CD4-positive, alpha-beta memory T cell (primary cell): Measurements from ENCODE around the gene AGMO. TPM values are rescaled to one million over a fixed set of nuclear protein-coding genes. Genes with fewer than 3 reads are reported as not detected.

Experiments
- CTCF ChIA-PET: fragments of 350-600 bp; sonication (Branson Sonifier 250); formaldehyde crosslinking; loops from one replicate; lab custom pipeline; 2021; ENCODE audit warnings: inconsistent platforms; ENCODE audit not compliant: partially characterized antibody; lab: Charles Lee
- POLR2A ChIA-PET: fragments of 350-600 bp; sonication (Branson Sonifier 250); formaldehyde crosslinking; loops from one replicate; lab custom pipeline; 2021; ENCODE audit not compliant: partially characterized antibody; lab: Charles Lee
- DNase-seq, 5 donors: peaks; one replicate each; pipeline versions ENCODE4 v3.0.0 to v3.0.0-alpha.2; 2020 to 2022; ENCODE audit warnings: mixed read lengths in 1 of 5
- H3K27ac ChIP-seq: one replicate; pipeline ENCODE4 v1.7.0; 2013; ENCODE audit warnings: low read depth, low read length
- H3K27me3 ChIP-seq: 2 replicates; pipeline ENCODE4 v1.7.0; 2013; ENCODE audit warnings: mild to moderate bottlenecking, low read length, moderate library complexity; ENCODE audit not compliant: insufficient read depth
- H3K36me3 ChIP-seq: 2 replicates; pipeline ENCODE4 v1.7.0; 2013; ENCODE audit warnings: mild to moderate bottlenecking, low read length, moderate library complexity; ENCODE audit not compliant: insufficient read depth
- H3K4me1 ChIP-seq: 2 replicates; pipeline ENCODE4 v1.7.0; 2013; ENCODE audit warnings: mild to moderate bottlenecking, low read length, moderate library complexity; ENCODE audit not compliant: insufficient read depth
- H3K4me3 ChIP-seq, 2 donors: one replicate each; pipeline ENCODE4 v1.7.0; 2013; ENCODE audit warnings: low read length in 2 of 2, mild to moderate bottlenecking in 1 of 2
- H3K9me3 ChIP-seq, 2 donors: one replicate each; pipeline ENCODE4 v1.7.0; 2013; ENCODE audit warnings: low read length in 2 of 2, control low read depth in 1 of 2; ENCODE audit not compliant: control insufficient read depth in 1 of 2
- H3K27ac Mint-ChIP-seq, 7 donors: one replicate each; pipeline ENCODE4 v1.8.0; 2020 to 2021; ENCODE audit warnings: mixed read lengths in 7 of 7, mild to moderate bottlenecking in 6 of 7, inconsistent platforms in 3 of 7, moderate library complexity in 3 of 7
- H3K27me3 Mint-ChIP-seq, 2 donors: one replicate each; pipeline ENCODE4 v1.8.0; 2020 to 2021; ENCODE audit warnings: mixed read lengths in 2 of 2
- H3K36me3 Mint-ChIP-seq, 2 donors: one replicate each; pipeline ENCODE4 v1.8.0; 2020 to 2021; ENCODE audit warnings: mixed read lengths in 2 of 2, inconsistent platforms in 1 of 2, mild to moderate bottlenecking in 1 of 2
- H3K4me1 Mint-ChIP-seq, 4 donors: one replicate each; pipeline ENCODE4 v1.8.0; 2020 to 2021; ENCODE audit warnings: mixed read lengths in 4 of 4, mild to moderate bottlenecking in 1 of 4
- H3K4me3 Mint-ChIP-seq, 8 donors: one replicate each; pipeline ENCODE4 v1.8.0; 2020 to 2021; ENCODE audit warnings: mixed read lengths in 8 of 8, mild to moderate bottlenecking in 7 of 8, moderate library complexity in 6 of 8, inconsistent platforms in 3 of 8
- H3K9me3 Mint-ChIP-seq, 8 donors: one replicate each; pipeline ENCODE4 v1.8.0; 2020 to 2021; ENCODE audit warnings: mixed read lengths in 8 of 8, mild to moderate bottlenecking in 5 of 8, inconsistent platforms in 3 of 8, moderate library complexity in 1 of 8
- intact Hi-C: fragments of 100-400 bp; cut with micrococcal nuclease; formaldehyde crosslinking; loops from one replicate; pipeline ENCODE4 v1.15.1; 2023
- polyA plus RNA-seq, 2 donors: library from polyadenylated mRNA; unstranded; fragments of 300-500 nt; fragmentation: Illumina TruSeq; gene quantifications; one replicate each; pipeline ENCODE4 v1.2.3, GENCODE V29; 2021
- total RNA-seq, 2 experiments: library from RNA; stranded (reverse); gene quantifications; one replicate each; pipeline ENCODE4 v1.2.3, GENCODE V29; 2021

AGMO gene
- total and polyA plus RNA-seq, 4 experiments from 2014 or later, result not detected

DNA sequence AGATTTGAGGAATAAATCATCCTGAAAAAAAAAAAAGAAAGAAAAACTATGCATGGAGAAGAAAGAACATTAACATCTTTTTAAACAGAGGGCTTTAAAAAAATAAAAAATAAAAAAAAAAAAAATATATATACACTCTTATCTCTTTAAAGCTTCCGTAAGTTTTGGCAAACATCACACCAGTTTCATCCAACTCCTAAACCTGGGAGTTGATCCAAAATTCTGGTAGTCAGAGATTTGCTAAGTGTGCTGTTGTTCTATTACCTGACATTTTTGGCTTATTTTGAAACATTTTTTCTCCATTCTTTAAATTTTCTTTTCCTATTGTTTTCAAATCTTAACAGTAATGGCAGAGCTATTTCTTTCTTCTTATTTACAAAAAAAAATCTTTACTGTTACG lies 273.1 kb downstream of the AGMO start:
- Mint-ChIP-seq H3K27ac (no peak overlapping the region), H3K36me3 (no peaks in the 10 kb centered on the region), H3K4me3 (no peak overlapping the region), H3K4me1 (no peaks in the 10 kb centered on the region), H3K9me3 (peaks cover 2 to 10% (median 4%) of the 10 kb centered on the region in 8 donors), H3K27me3 (no peaks in the 10 kb centered on the region)
- Histone ChIP-seq H3K27ac (no peak overlapping the region), H3K9me3 (no peaks in the 10 kb centered on the region), H3K4me1 (no peaks in the 10 kb centered on the region), H3K36me3 (no peaks in the 10 kb centered on the region), H3K4me3 (no peak overlapping the region), H3K27me3 (no peaks in the 10 kb centered on the region)
- intact Hi-C loops, result no loop called here
- DNase-seq, result no peak
- ChIA-PET POLR2A (no interaction called here), CTCF (no interaction called here)

DNA sequence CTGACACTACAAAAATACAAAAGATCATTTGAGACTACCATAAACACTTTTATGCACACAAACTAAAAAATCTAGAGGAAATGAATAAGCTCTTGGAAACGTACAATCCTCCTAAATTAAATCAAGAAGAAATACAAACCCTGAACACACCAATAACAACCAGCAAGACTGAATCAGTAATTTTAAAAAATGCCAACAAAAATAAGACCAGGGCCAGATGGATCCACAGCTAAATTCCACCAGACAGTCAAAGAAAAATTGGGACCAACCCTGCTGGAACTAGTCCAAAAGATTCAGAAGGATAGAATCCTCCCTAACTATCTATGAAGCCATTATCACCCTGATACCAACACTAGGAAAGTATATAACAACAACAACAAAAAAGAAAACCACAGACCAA lies 277.4 kb downstream of the AGMO start:
- peaks cover 3 to 29% (median 17%) of the 10 kb centered on the region in 8 donors for H3K9me3 Mint-ChIP-seq
- intact Hi-C loops, result no loop called here
- no peak for DNase-seq

DNA sequence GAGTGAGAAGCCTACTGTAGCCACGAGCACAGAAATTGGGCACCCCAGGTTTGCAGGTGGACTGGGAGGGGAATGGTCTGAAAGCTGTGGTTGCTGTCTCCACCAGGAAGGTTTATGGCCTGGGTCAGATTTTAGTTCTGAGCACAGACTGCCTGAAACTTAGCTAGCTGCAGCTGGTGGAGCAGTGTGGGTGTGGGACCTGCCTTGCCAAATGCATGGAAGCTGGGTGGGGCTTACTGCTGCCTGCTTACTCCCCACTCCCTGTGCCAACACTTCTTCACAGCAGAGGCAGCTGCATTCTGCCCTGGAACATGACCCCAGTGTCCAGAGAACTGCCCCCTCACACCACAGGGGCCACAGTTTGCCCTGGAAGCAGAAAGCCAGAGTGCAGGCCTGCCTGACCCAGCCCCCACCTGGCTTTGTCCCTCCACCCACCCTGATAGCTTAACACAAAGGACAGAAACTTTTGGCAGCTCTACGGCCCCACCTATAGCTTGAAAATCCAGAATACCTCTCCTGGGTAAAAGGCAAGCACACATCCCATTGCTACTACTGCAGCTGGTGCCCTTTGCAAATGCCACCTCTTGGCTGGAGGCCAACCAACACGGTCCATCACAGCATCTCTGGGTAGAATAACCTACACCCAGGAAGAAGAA lies 281.6 kb downstream of the AGMO start:
- Mint-ChIP-seq H3K4me3 (peak overlapping the region in 1 of 8 donors; percentile 20), H3K27ac (no peak overlapping the region), H3K9me3 (peaks cover 0 to 47% (median 29%) of the 10 kb centered on the region in 8 donors), H3K27me3 (no peaks in the 10 kb centered on the region), H3K36me3 (peaks cover 0 to 2% of the 10 kb centered on the region in 2 donors), H3K4me1 (no peaks in the 10 kb centered on the region)
- no peak overlapping the region for H3K27ac ChIP-seq
- CTCF ChIA-PET, result no interaction called here
- no peaks in the 10 kb centered on the region for H3K27me3 ChIP-seq
- H3K36me3 ChIP-seq, result no peaks in the 10 kb centered on the region
- no peaks in the 10 kb centered on the region for H3K4me1 ChIP-seq
- H3K4me3 ChIP-seq, result no peak overlapping the region
- intact Hi-C loops, result no loop called here
- POLR2A ChIA-PET, result no interaction called here
- DNase-seq, result no peak
- no peaks in the 10 kb centered on the region for H3K9me3 ChIP-seq

More for the DNA sequence above, 277.4 kb downstream of the AGMO start:
- H3K27ac ChIP-seq, result no peak overlapping the region
- no peaks in the 10 kb centered on the region for H3K9me3 ChIP-seq
- H3K36me3 Mint-ChIP-seq, result no peaks in the 10 kb centered on the region
- H3K27me3 Mint-ChIP-seq, result no peaks in the 10 kb centered on the region
- no peaks in the 10 kb centered on the region for H3K36me3 ChIP-seq
- H3K27me3 ChIP-seq, result no peaks in the 10 kb centered on the region
- H3K27ac Mint-ChIP-seq, result no peak overlapping the region
- ChIA-PET POLR2A (no interaction called here), CTCF (no interaction called here)
- H3K4me3 Mint-ChIP-seq, result no peak overlapping the region
- no peaks in the 10 kb centered on the region for H3K4me1 ChIP-seq
- H3K4me3 ChIP-seq, result no peak overlapping the region
- no peaks in the 10 kb centered on the region for H3K4me1 Mint-ChIP-seq

DNA sequence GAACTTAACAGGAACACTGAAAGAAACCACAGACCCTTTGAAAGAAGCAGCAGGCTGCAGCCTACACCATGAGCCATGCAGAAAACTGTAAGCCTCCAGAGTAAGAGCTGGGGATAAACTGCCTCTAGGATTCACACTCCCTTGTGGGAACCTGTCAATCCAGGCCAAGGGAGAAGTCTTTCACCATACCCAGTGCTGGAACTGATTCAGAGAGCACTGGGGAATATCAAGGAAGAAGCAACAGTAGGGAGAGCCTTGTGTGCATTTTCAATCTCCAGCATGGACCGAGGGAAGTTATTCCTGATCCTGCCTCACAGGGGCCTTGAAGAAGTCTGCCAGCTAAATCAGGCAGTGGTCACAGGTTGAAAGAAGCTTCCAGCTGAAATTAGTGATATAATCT lies 282.2 kb downstream of the AGMO start:
- Mint-ChIP-seq H3K9me3 (peaks cover 0 to 48% (median 32%) of the 10 kb centered on the region in 8 donors), H3K36me3 (peaks cover 0 to 2% of the 10 kb centered on the region in 2 donors), H3K4me1 (no peaks in the 10 kb centered on the region), H3K27ac (no peak overlapping the region), H3K27me3 (no peaks in the 10 kb centered on the region), H3K4me3 (peak overlapping the region in 1 of 8 donors; percentile 20)
- no peak for DNase-seq
- Histone ChIP-seq H3K4me1 (no peaks in the 10 kb centered on the region), H3K36me3 (no peaks in the 10 kb centered on the region), H3K4me3 (no peak overlapping the region), H3K9me3 (no peaks in the 10 kb centered on the region), H3K27me3 (no peaks in the 10 kb centered on the region), H3K27ac (no peak overlapping the region)
- CTCF ChIA-PET, result no interaction called here
- POLR2A ChIA-PET, result no interaction called here
- intact Hi-C loops, result no loop called here

DNA sequence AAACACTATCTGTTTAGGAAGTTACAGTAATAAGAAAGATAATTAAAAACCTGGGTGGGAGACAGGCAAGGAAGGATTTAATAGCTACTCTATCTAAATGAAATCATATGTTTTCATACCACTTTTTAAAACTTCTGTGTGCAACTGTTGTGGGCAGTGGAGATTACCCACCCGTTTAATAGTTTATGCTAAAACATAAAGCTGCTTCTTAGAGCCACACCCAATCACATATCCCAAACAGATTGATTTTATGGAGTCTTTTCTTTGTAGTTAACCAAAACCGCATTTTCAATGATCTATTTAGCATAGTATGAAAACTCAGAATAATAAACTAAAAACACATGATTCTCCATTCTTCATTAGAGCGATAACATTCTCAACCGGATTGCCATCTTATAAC lies 304.1 kb downstream of the AGMO start:
- POLR2A ChIA-PET, result no interaction called here
- CTCF ChIA-PET, result no interaction called here
- no peak overlapping the region for H3K4me3 Mint-ChIP-seq
- intact Hi-C loops, result no loop called here
- Histone ChIP-seq H3K4me1 (no peaks in the 10 kb centered on the region), H3K27me3 (no peaks in the 10 kb centered on the region), H3K27ac (no peak overlapping the region), H3K9me3 (no peaks in the 10 kb centered on the region), H3K4me3 (no peak overlapping the region), H3K36me3 (no peaks in the 10 kb centered on the region)
- no peaks in the 10 kb centered on the region for H3K36me3 Mint-ChIP-seq
- H3K27me3 Mint-ChIP-seq, result no peaks in the 10 kb centered on the region
- no peaks in the 10 kb centered on the region for H3K4me1 Mint-ChIP-seq
- H3K27ac Mint-ChIP-seq, result no peak overlapping the region
- peaks cover 0 to 30% (median 15%) of the 10 kb centered on the region in 8 donors for H3K9me3 Mint-ChIP-seq
- DNase-seq, result no peak

DNA sequence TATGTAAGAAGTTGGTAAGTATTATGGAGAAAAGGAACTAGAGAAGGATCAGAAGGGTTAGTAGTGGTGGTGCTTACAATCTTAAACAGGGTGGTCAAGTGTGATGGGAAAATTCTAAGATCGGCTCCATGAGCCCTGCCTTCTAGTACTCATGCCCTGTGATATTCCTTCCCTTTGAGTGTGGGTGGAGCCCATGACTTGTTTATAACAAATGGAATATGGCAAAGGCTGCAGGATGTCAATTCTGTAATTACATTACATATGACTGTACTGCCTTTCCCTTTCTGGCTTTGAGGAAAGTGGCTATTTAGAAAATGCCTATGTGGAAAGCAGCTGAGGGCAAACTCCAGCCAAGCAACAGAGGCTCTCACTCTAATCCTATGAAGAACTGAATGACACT lies 309.6 kb downstream of the AGMO start:
- no peak for DNase-seq
- CTCF ChIA-PET, result no interaction called here
- Histone ChIP-seq H3K9me3 (no peaks in the 10 kb centered on the region), H3K36me3 (no peaks in the 10 kb centered on the region), H3K4me3 (no peak overlapping the region), H3K27ac (no peak overlapping the region), H3K4me1 (no peaks in the 10 kb centered on the region), H3K27me3 (no peaks in the 10 kb centered on the region)
- Mint-ChIP-seq H3K36me3 (no peaks in the 10 kb centered on the region), H3K4me1 (no peaks in the 10 kb centered on the region), H3K4me3 (no peak overlapping the region), H3K27me3 (no peaks in the 10 kb centered on the region), H3K9me3 (peaks cover 0 to 27% (median 6%) of the 10 kb centered on the region in 8 donors), H3K27ac (no peak overlapping the region)
- POLR2A ChIA-PET, result no interaction called here
- intact Hi-C loops, result no loop called here

DNA sequence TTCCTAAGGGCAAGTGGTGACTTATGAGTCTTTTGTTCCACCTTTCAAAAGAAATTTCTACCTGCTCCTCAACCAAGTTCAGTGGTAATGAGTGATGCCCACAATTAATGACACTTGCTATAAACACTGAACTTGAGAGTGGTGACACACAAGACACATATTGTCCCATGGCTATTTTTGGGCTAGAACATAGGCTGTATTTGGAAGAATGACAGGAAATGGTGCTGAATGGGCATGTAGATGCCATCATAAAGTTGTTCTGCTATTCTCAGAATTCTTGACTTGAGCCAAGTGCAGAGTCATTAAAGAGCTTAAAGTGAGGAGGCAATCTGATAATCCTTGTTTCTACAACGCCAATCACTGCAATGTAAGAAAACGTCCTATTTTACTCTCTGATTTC lies 313.3 kb downstream of the AGMO start:
- Mint-ChIP-seq H3K27ac (no peak overlapping the region), H3K4me1 (no peaks in the 10 kb centered on the region), H3K9me3 (peaks cover 0 to 10% (median 6%) of the 10 kb centered on the region in 8 donors), H3K4me3 (no peak overlapping the region), H3K27me3 (no peaks in the 10 kb centered on the region), H3K36me3 (no peaks in the 10 kb centered on the region)
- H3K27me3 ChIP-seq, result no peaks in the 10 kb centered on the region
- no peak for DNase-seq
- no peak overlapping the region for H3K27ac ChIP-seq
- no peaks in the 10 kb centered on the region for H3K4me1 ChIP-seq
- no peaks in the 10 kb centered on the region for H3K9me3 ChIP-seq
- intact Hi-C loops, result no loop called here
- no peaks in the 10 kb centered on the region for H3K36me3 ChIP-seq
- H3K4me3 ChIP-seq, result no peak overlapping the region
- POLR2A ChIA-PET, result no interaction called here
- CTCF ChIA-PET, result no interaction called here
